G401 (cell line): ENCODE measurements around the gene THNSL1. TPM values are rescaled to one million over a fixed set of nuclear protein-coding genes. Genes with fewer than 3 reads are reported as not detected.
A peak's percentile ranks its signal among the peaks of the same experiment; 100 is the strongest.
"Not testable (repeated sequence)": the region's sequence is repeated elsewhere in the genome, so short reads cannot be mapped to it uniquely, and the experiment has no call there.

Source experiments
- DNase-seq: peaks from one replicate; pipeline ENCODE4 v3.0.0-alpha.2; 2015; ENCODE audit warnings: low spot score
- in situ Hi-C: cut with HindIII; loops from 2 replicates; pipeline ENCODE4 v1.10.0; 2016; ENCODE audit warnings: low sequenced_read_pairs, mixed read lengths
- total RNA-seq: library from RNA; depleted of rRNA; stranded (reverse); fragments of >200 nt; shearing (Covaris generic); gene quantifications from 2 replicates; pipeline ENCODE4 v1.2.3, GENCODE V29; 2014

Gene THNSL1
- total RNA-seq, 1 experiment from 2014 or later = 6.4 TPM

GRCh38 chr10:24993237-24993958 lies 23.0 kb upstream of the THNSL1 start:
- no peak for DNase-seq
- in situ Hi-C loops = no loop called here

- no peak for DNase-seq
- in situ Hi-C loops = no loop called here
Observed at GRCh38 chr10:24995072-24995471, 21.3 kb upstream of the THNSL1 start.

- no peak for DNase-seq
- in situ Hi-C loops = no loop called here
Observed at GRCh38 chr10:24998044-24998443, 18.4 kb upstream of the THNSL1 start.

- DNase-seq, in situ Hi-C loops: not testable (repeated sequence)
Observed at GRCh38 chr10:25011591-25011990, 4.8 kb upstream of the THNSL1 start.

GRCh38 chr10:25014579-25014978 lies 1.8 kb upstream of the THNSL1 start:
- in situ Hi-C loops = no loop called here
- DNase-seq = no peak

GRCh38 chr10:25015828-25016375 lies 510 bp upstream of the THNSL1 start, which contains the start of gene ENKUR:
TSS of gene ENKUR (minus strand) at chr10:25016158. CDS start at chr10:25015936, 222 bp downstream.
- DNase-seq = peak; percentile 95
- in situ Hi-C loops = no loop called here

- DNase-seq = no peak
- in situ Hi-C loops = no loop called here
Observed at GRCh38 chr10:25017154-25017590, 760 bp downstream of the THNSL1 start.

- DNase-seq = no peak
- in situ Hi-C loops = no loop called here
Observed at GRCh38 chr10:25017661-25018060, 1.2 kb downstream of the THNSL1 start.

- in situ Hi-C loops = no loop called here
- no peak for DNase-seq
Observed at GRCh38 chr10:25018703-25019102, 2.3 kb downstream of the THNSL1 start.

GRCh38 chr10:25023278-25023677 lies 6.9 kb downstream of the THNSL1 start:
- in situ Hi-C loops = no loop called here
- no peak for DNase-seq

GRCh38 chr10:25024528-25024927 lies 8.1 kb downstream of the THNSL1 start:
- in situ Hi-C loops = no loop called here
- DNase-seq = no peak

GRCh38 chr10:25026463-25026862 lies 10.1 kb downstream of the THNSL1 start:
- no peak for DNase-seq
- in situ Hi-C loops = no loop called here

GRCh38 chr10:25028711-25029110 lies 12.3 kb downstream of the THNSL1 start:
- in situ Hi-C loops = no loop called here
- DNase-seq = no peak

- DNase-seq = no peak
- in situ Hi-C loops = no loop called here
Observed at GRCh38 chr10:25029519-25029918, 13.1 kb downstream of the THNSL1 start.

- peak; percentile 22 for DNase-seq
- in situ Hi-C loops = no loop called here
Observed at GRCh38 chr10:25036381-25036780, 20.0 kb downstream of the THNSL1 start.

GRCh38 chr10:25038325-25038724 lies 21.9 kb downstream of the THNSL1 start:
- DNase-seq = no peak
- in situ Hi-C loops = no loop called here

- in situ Hi-C loops = no loop called here
- DNase-seq = no peak
Observed at GRCh38 chr10:25039531-25039930, 23.1 kb downstream of the THNSL1 start.

- in situ Hi-C loops = no loop called here
- DNase-seq = no peak
Observed at GRCh38 chr10:25046641-25047040, 30.2 kb downstream of the THNSL1 start.

GRCh38 chr10:25047088-25047487 lies 30.7 kb downstream of the THNSL1 start:
- peak; percentile 5 for DNase-seq
- in situ Hi-C loops = no loop called here

GRCh38 chr10:25047591-25048301 lies 31.3 kb downstream of the THNSL1 start:
- in situ Hi-C loops = no loop called here
- DNase-seq = no peak
